ENCODE data around the gene SOX10. TPM values are rescaled to one million over a fixed set of nuclear protein-coding genes. Genes with fewer than 3 reads are reported as not detected.

The SOX10 gene
- total and polyA plus RNA-seq, 4 donors: 0.08 to 5.9 (median 2.6) TPM; not detected in 1

GRCh38 chr22:37932401-37932800, 52.0 kb downstream of the SOX10 start:
- no peaks in the 10 kb centered on the region for H3K9me3 ChIP-seq (ENCODE audit: control insufficient read depth, low read length)
- H3K4me3 ChIP-seq (ENCODE audit: low read length in 2 of 2): no peak overlapping the region
- no peak for DNase-seq
- H3K27me3 ChIP-seq (ENCODE audit: control insufficient read depth in 1 of 2, insufficient read depth in 2 of 2, low read length in 1 of 2): no peaks in the 10 kb centered on the region
- no peak overlapping the region for H3K27ac ChIP-seq (ENCODE audit: low read depth in 1 of 2, low read length in 2 of 2)
- no peak for ATAC-seq (ENCODE audit: low FRiP score)
- H3K4me1 ChIP-seq (ENCODE audit: control insufficient read depth in 1 of 2, insufficient read depth in 2 of 2, low read length in 2 of 2): no peaks in the 10 kb centered on the region
- peaks cover 0 to 2% of the 10 kb centered on the region in 2 donors for H3K36me3 ChIP-seq (ENCODE audit: control insufficient read depth in 1 of 2, insufficient read depth in 2 of 2, low read length in 1 of 2)
- WGBS, 2 donors: 88% methylated on average over 10 of the region's 10 CpGs
- intact Hi-C loops (cut with DNase I): loop anchor here (5.0 to 10.0 kb wide), 4 partner anchors 40 to 118 kb away; partner anchors contain the start of gene GALR3 (in 1 of the 2)

- H3K27me3 ChIP-seq (ENCODE audit: control insufficient read depth in 1 of 2, insufficient read depth in 2 of 2, low read length in 1 of 2): no peaks in the 10 kb centered on the region
- peaks cover 0 to 2% of the 10 kb centered on the region in 2 donors for H3K36me3 ChIP-seq (ENCODE audit: control insufficient read depth in 1 of 2, insufficient read depth in 2 of 2, low read length in 1 of 2)
- ATAC-seq (ENCODE audit: low FRiP score): no peak
- no peaks in the 10 kb centered on the region for H3K9me3 ChIP-seq (ENCODE audit: control insufficient read depth, low read length)
- no peak for DNase-seq
- 84 to 86% methylated on average over 6 of the region's 6 CpGs for WGBS, 2 donors
- H3K4me3 ChIP-seq (ENCODE audit: low read length in 2 of 2): no peak overlapping the region
- intact Hi-C loops (cut with DNase I): loop anchor here (5.0 to 10.0 kb wide), 4 partner anchors 40 to 117 kb away; partner anchors contain the start of gene GALR3 (in 1 of the 2)
- no peak overlapping the region for H3K27ac ChIP-seq (ENCODE audit: low read depth in 1 of 2, low read length in 2 of 2)
- H3K4me1 ChIP-seq (ENCODE audit: control insufficient read depth in 1 of 2, insufficient read depth in 2 of 2, low read length in 2 of 2): no peaks in the 10 kb centered on the region
These were observed 52.4 kb downstream of the SOX10 start for GRCh38 chr22:37931893-37932389.

- Histone ChIP-seq H3K4me3 (ENCODE audit: low read length in 2 of 2) (no peak overlapping the region), H3K9me3 (ENCODE audit: control insufficient read depth, low read length) (no peaks in the 10 kb centered on the region), H3K36me3 (ENCODE audit: control insufficient read depth in 1 of 2, insufficient read depth in 2 of 2, low read length in 1 of 2) (peaks cover 0 to 5% of the 10 kb centered on the region in 2 donors), H3K4me1 (ENCODE audit: control insufficient read depth in 1 of 2, insufficient read depth in 2 of 2, low read length in 2 of 2) (no peaks in the 10 kb centered on the region), H3K27me3 (ENCODE audit: control insufficient read depth in 1 of 2, insufficient read depth in 2 of 2, low read length in 1 of 2) (no peaks in the 10 kb centered on the region), H3K27ac (ENCODE audit: low read depth in 1 of 2, low read length in 2 of 2) (no peak overlapping the region)
- 81 to 85% methylated on average over 2 of the region's 2 CpGs for WGBS, 2 donors
- intact Hi-C loops (cut with DNase I): loop anchor here (5.0 to 10.0 kb wide), 4 partner anchors 39 to 116 kb away; partner anchors contain the start of gene GALR3 (in 1 of the 2)
- no peak for ATAC-seq (ENCODE audit: low FRiP score)
- no peak for DNase-seq
These were observed 53.4 kb downstream of the SOX10 start for GRCh38 chr22:37930952-37931440.

GRCh38 chr22:37930270-37930951, 53.9 kb downstream of the SOX10 start:
- Histone ChIP-seq H3K4me3 (ENCODE audit: low read length in 2 of 2) (no peak overlapping the region), H3K27ac (ENCODE audit: low read depth in 1 of 2, low read length in 2 of 2) (no peak overlapping the region), H3K27me3 (ENCODE audit: control insufficient read depth in 1 of 2, insufficient read depth in 2 of 2, low read length in 1 of 2) (no peaks in the 10 kb centered on the region), H3K36me3 (ENCODE audit: control insufficient read depth in 1 of 2, insufficient read depth in 2 of 2, low read length in 1 of 2) (peaks cover 0 to 5% of the 10 kb centered on the region in 2 donors), H3K9me3 (ENCODE audit: control insufficient read depth, low read length) (no peaks in the 10 kb centered on the region), H3K4me1 (ENCODE audit: control insufficient read depth in 1 of 2, insufficient read depth in 2 of 2, low read length in 2 of 2) (no peaks in the 10 kb centered on the region)
- ATAC-seq (ENCODE audit: low FRiP score) (no peak), DNase-seq (no peak)
- intact Hi-C loops (cut with DNase I): loop anchor here (5.0 to 10.0 kb wide), 4 partner anchors 38 to 116 kb away; partner anchors contain the start of gene GALR3 (in 1 of the 2)
- WGBS, 2 donors: 61 to 74% methylated on average over 11 of the region's 11 CpGs

GRCh38 chr22:37929390-37929789, 55.0 kb downstream of the SOX10 start:
- H3K4me3 ChIP-seq (ENCODE audit: low read length in 2 of 2): no peak overlapping the region
- DNase-seq: no peak
- H3K27ac ChIP-seq (ENCODE audit: low read depth in 1 of 2, low read length in 2 of 2): no peak overlapping the region
- no peaks in the 10 kb centered on the region for H3K4me1 ChIP-seq (ENCODE audit: control insufficient read depth in 1 of 2, insufficient read depth in 2 of 2, low read length in 2 of 2)
- no peak for ATAC-seq (ENCODE audit: low FRiP score)
- H3K27me3 ChIP-seq (ENCODE audit: control insufficient read depth in 1 of 2, insufficient read depth in 2 of 2, low read length in 1 of 2): no peaks in the 10 kb centered on the region
- H3K9me3 ChIP-seq (ENCODE audit: control insufficient read depth, low read length): no peaks in the 10 kb centered on the region
- H3K36me3 ChIP-seq (ENCODE audit: control insufficient read depth in 1 of 2, insufficient read depth in 2 of 2, low read length in 1 of 2): peaks cover 0 to 8% of the 10 kb centered on the region in 2 donors
- intact Hi-C loops (cut with DNase I): no loop called here
- WGBS, 2 donors: 93 to 96% methylated on average over 5 of the region's 5 CpGs

- Histone ChIP-seq H3K4me3 (ENCODE audit: low read length in 2 of 2) (no peak overlapping the region), H3K27me3 (ENCODE audit: control insufficient read depth in 1 of 2, insufficient read depth in 2 of 2, low read length in 1 of 2) (no peaks in the 10 kb centered on the region), H3K36me3 (ENCODE audit: control insufficient read depth in 1 of 2, insufficient read depth in 2 of 2, low read length in 1 of 2) (peaks cover 0 to 8% of the 10 kb centered on the region in 2 donors), H3K4me1 (ENCODE audit: control insufficient read depth in 1 of 2, insufficient read depth in 2 of 2, low read length in 2 of 2) (no peaks in the 10 kb centered on the region), H3K9me3 (ENCODE audit: control insufficient read depth, low read length) (no peaks in the 10 kb centered on the region), H3K27ac (ENCODE audit: low read depth in 1 of 2, low read length in 2 of 2) (no peak overlapping the region)
- no peak for DNase-seq
- intact Hi-C loops (cut with DNase I): no loop called here
- 92 to 96% methylated on average over 5 of the region's 5 CpGs for WGBS, 2 donors
- ATAC-seq (ENCODE audit: low FRiP score): no peak
These were observed 56.8 kb downstream of the SOX10 start for GRCh38 chr22:37927637-37927936.

GRCh38 chr22:37926771-37927636, 57.4 kb downstream of the SOX10 start:
- H3K9me3 ChIP-seq (ENCODE audit: control insufficient read depth, low read length): no peaks in the 10 kb centered on the region
- H3K4me3 ChIP-seq (ENCODE audit: low read length in 2 of 2): no peak overlapping the region
- intact Hi-C loops (cut with DNase I): no loop called here
- 91 to 94% methylated on average over 32 of the region's 32 CpGs for WGBS, 2 donors
- no peak overlapping the region for H3K27ac ChIP-seq (ENCODE audit: low read depth in 1 of 2, low read length in 2 of 2)
- no peak for DNase-seq
- peaks cover 0 to 8% of the 10 kb centered on the region in 2 donors for H3K36me3 ChIP-seq (ENCODE audit: control insufficient read depth in 1 of 2, insufficient read depth in 2 of 2, low read length in 1 of 2)
- H3K27me3 ChIP-seq (ENCODE audit: control insufficient read depth in 1 of 2, insufficient read depth in 2 of 2, low read length in 1 of 2): no peaks in the 10 kb centered on the region
- no peaks in the 10 kb centered on the region for H3K4me1 ChIP-seq (ENCODE audit: control insufficient read depth in 1 of 2, insufficient read depth in 2 of 2, low read length in 2 of 2)
- no peak for ATAC-seq (ENCODE audit: low FRiP score)

- Histone ChIP-seq H3K4me1 (ENCODE audit: control insufficient read depth in 1 of 2, insufficient read depth in 2 of 2, low read length in 2 of 2) (no peaks in the 10 kb centered on the region), H3K4me3 (ENCODE audit: low read length in 2 of 2) (no peak overlapping the region), H3K27ac (ENCODE audit: low read depth in 1 of 2, low read length in 2 of 2) (no peak overlapping the region), H3K36me3 (ENCODE audit: control insufficient read depth in 1 of 2, insufficient read depth in 2 of 2, low read length in 1 of 2) (peaks cover 0 to 12% of the 10 kb centered on the region in 2 donors), H3K27me3 (ENCODE audit: control insufficient read depth in 1 of 2, insufficient read depth in 2 of 2, low read length in 1 of 2) (no peaks in the 10 kb centered on the region), H3K9me3 (ENCODE audit: control insufficient read depth, low read length) (no peaks in the 10 kb centered on the region)
- ATAC-seq (ENCODE audit: low FRiP score) (no peak), DNase-seq (no peak)
- intact Hi-C loops (cut with DNase I): no loop called here
- WGBS, 2 donors: 91 to 94% methylated on average over 7 of the region's 7 CpGs
These were observed 58.0 kb downstream of the SOX10 start for GRCh38 chr22:37926358-37926757.
